ENCODE measurements around the gene CAMK2D.

The CAMK2D gene

DNA sequence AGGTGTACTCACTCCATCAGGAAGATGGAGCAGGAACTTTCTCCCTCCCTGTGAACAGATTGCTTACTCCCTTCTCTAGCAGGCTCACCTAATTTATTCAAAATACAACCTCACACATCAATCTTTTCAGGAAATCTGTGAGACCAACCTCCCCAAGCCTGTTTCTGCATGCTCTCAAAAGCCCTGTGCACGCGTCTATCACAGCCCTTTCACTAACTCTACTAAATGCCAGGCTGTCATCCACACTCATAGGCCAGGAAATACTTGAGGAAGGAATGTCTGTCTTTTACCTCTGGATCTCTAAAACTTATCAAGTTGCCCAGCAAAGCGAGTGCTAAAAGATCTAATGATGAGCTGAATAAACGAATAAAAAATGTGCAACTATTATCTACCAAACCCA lies 11.2 kb downstream of the CAMK2D start:
- Histone ChIP-seq H3K4me1 (ENCODE audit: insufficient read depth, low read length) (no peaks in the 10 kb centered on the region), H4K20me1 (ENCODE audit: insufficient read depth, low read length) (no peaks in the 10 kb centered on the region), H3K9me3 (ENCODE audit: insufficient read depth, low read length, severe bottlenecking) (no peaks in the 10 kb centered on the region), H3K79me2 (ENCODE audit: insufficient read depth, low read length) (no peaks in the 10 kb centered on the region), H3K9ac (ENCODE audit: low read depth, low read length) (no peak overlapping the region), H3K27ac (ENCODE audit: low read length) (no peak overlapping the region), H3K27me3 (ENCODE audit: insufficient read depth, low read length, poor library complexity) (no peaks in the 10 kb centered on the region), H2AFZ (ENCODE audit: low read depth, low read length) (no peak overlapping the region), H3K4me2 (ENCODE audit: insufficient read depth, low read length) (no peak overlapping the region), H3K4me3 (ENCODE audit: low read depth in 1 of 2, low read length in 2 of 2) (no peak overlapping the region), H3K36me3 (ENCODE audit: insufficient read depth, low read length) (no peaks in the 10 kb centered on the region)
- no peak for DNase-seq
- TF ChIP-seq, protein P1, sequence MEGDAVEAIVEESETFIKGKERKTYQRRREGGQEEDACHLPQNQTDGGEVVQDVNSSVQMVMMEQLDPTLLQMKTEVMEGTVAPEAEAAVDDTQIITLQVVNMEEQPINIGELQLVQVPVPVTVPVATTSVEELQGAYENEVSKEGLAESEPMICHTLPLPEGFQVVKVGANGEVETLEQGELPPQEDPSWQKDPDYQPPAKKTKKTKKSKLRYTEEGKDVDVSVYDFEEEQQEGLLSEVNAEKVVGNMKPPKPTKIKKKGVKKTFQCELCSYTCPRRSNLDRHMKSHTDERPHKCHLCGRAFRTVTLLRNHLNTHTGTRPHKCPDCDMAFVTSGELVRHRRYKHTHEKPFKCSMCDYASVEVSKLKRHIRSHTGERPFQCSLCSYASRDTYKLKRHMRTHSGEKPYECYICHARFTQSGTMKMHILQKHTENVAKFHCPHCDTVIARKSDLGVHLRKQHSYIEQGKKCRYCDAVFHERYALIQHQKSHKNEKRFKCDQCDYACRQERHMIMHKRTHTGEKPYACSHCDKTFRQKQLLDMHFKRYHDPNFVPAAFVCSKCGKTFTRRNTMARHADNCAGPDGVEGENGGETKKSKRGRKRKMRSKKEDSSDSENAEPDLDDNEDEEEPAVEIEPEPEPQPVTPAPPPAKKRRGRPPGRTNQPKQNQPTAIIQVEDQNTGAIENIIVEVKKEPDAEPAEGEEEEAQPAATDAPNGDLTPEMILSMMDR (IDR thresholded peaks at IDR 0.05; ENCODE audit: borderline replicate concordance, extremely low read depth, low read length, poor library complexity, severe bottlenecking): no peak
- no peak for TF ChIP-seq EZH2 (IDR thresholded peaks at IDR 0.05; ENCODE audit: borderline replicate concordance, low read depth, low read length, severe bottlenecking)
- no peak for ATAC-seq (ENCODE audit: insufficient read depth, low read depth)

GRCh38 chr4:113749178-113749577 lies 12.4 kb downstream of the CAMK2D start:
- no peaks in the 10 kb centered on the region for H3K36me3 ChIP-seq (ENCODE audit: insufficient read depth, low read length)
- no peak overlapping the region for H3K4me2 ChIP-seq (ENCODE audit: insufficient read depth, low read length)
- no peak overlapping the region for H3K27ac ChIP-seq (ENCODE audit: low read length)
- DNase-seq: no peak
- no peaks in the 10 kb centered on the region for H4K20me1 ChIP-seq (ENCODE audit: insufficient read depth, low read length)
- ATAC-seq (ENCODE audit: insufficient read depth, low read depth): no peak
- TF ChIP-seq, protein P1 (IDR thresholded peaks at IDR 0.05; ENCODE audit: borderline replicate concordance, extremely low read depth, low read length, poor library complexity, severe bottlenecking): no peak
- TF ChIP-seq EZH2 (IDR thresholded peaks at IDR 0.05; ENCODE audit: borderline replicate concordance, low read depth, low read length, severe bottlenecking): no peak
- H3K9me3 ChIP-seq (ENCODE audit: insufficient read depth, low read length, severe bottlenecking): no peaks in the 10 kb centered on the region
- H3K4me3 ChIP-seq (ENCODE audit: low read depth in 1 of 2, low read length in 2 of 2): no peak overlapping the region
- H3K4me1 ChIP-seq (ENCODE audit: insufficient read depth, low read length): no peaks in the 10 kb centered on the region
- no peaks in the 10 kb centered on the region for H3K79me2 ChIP-seq (ENCODE audit: insufficient read depth, low read length)
- no peak overlapping the region for H2AFZ ChIP-seq (ENCODE audit: low read depth, low read length)
- H3K27me3 ChIP-seq (ENCODE audit: insufficient read depth, low read length, poor library complexity): no peaks in the 10 kb centered on the region
- H3K9ac ChIP-seq (ENCODE audit: low read depth, low read length): no peak overlapping the region

GRCh38 chr4:113747949-113748348 lies 13.6 kb downstream of the CAMK2D start:
- H3K79me2 ChIP-seq (ENCODE audit: insufficient read depth, low read length): no peaks in the 10 kb centered on the region
- no peak overlapping the region for H3K9ac ChIP-seq (ENCODE audit: low read depth, low read length)
- no peaks in the 10 kb centered on the region for H3K36me3 ChIP-seq (ENCODE audit: insufficient read depth, low read length)
- H3K4me2 ChIP-seq (ENCODE audit: insufficient read depth, low read length): no peak overlapping the region
- H4K20me1 ChIP-seq (ENCODE audit: insufficient read depth, low read length): no peaks in the 10 kb centered on the region
- no peak for ATAC-seq (ENCODE audit: insufficient read depth, low read depth)
- no peaks in the 10 kb centered on the region for H3K4me1 ChIP-seq (ENCODE audit: insufficient read depth, low read length)
- no peak overlapping the region for H3K4me3 ChIP-seq (ENCODE audit: low read depth in 1 of 2, low read length in 2 of 2)
- H3K27ac ChIP-seq (ENCODE audit: low read length): no peak overlapping the region
- no peak for TF ChIP-seq EZH2 (IDR thresholded peaks at IDR 0.05; ENCODE audit: borderline replicate concordance, low read depth, low read length, severe bottlenecking)
- TF ChIP-seq, protein P1 (IDR thresholded peaks at IDR 0.05; ENCODE audit: borderline replicate concordance, extremely low read depth, low read length, poor library complexity, severe bottlenecking): no peak
- H3K9me3 ChIP-seq (ENCODE audit: insufficient read depth, low read length, severe bottlenecking): no peaks in the 10 kb centered on the region
- no peaks in the 10 kb centered on the region for H3K27me3 ChIP-seq (ENCODE audit: insufficient read depth, low read length, poor library complexity)
- no peak for DNase-seq
- H2AFZ ChIP-seq (ENCODE audit: low read depth, low read length): no peak overlapping the region

- Histone ChIP-seq H3K36me3 (ENCODE audit: insufficient read depth, low read length) (no peaks in the 10 kb centered on the region), H3K9me3 (ENCODE audit: insufficient read depth, low read length, severe bottlenecking) (no peaks in the 10 kb centered on the region), H3K79me2 (ENCODE audit: insufficient read depth, low read length) (no peaks in the 10 kb centered on the region), H3K4me1 (ENCODE audit: insufficient read depth, low read length) (no peaks in the 10 kb centered on the region), H3K27me3 (ENCODE audit: insufficient read depth, low read length, poor library complexity) (no peaks in the 10 kb centered on the region), H3K27ac (ENCODE audit: low read length) (no peak overlapping the region), H2AFZ (ENCODE audit: low read depth, low read length) (no peak overlapping the region), H3K9ac (ENCODE audit: low read depth, low read length) (no peak overlapping the region), H4K20me1 (ENCODE audit: insufficient read depth, low read length) (no peaks in the 10 kb centered on the region), H3K4me3 (ENCODE audit: low read depth in 1 of 2, low read length in 2 of 2) (no peak overlapping the region), H3K4me2 (ENCODE audit: insufficient read depth, low read length) (no peak overlapping the region)
- no peak for DNase-seq
- TF ChIP-seq, protein P1 (IDR thresholded peaks at IDR 0.05; ENCODE audit: borderline replicate concordance, extremely low read depth, low read length, poor library complexity, severe bottlenecking): no peak
- TF ChIP-seq EZH2 (IDR thresholded peaks at IDR 0.05; ENCODE audit: borderline replicate concordance, low read depth, low read length, severe bottlenecking): no peak
- no peak for ATAC-seq (ENCODE audit: insufficient read depth, low read depth)
Observed at GRCh38 chr4:113745711-113746110, 15.8 kb downstream of the CAMK2D start.

Data from DND-41 (cell line).